Neural cell (in vitro differentiated cells): ENCODE data around the gene NCKAP5L. TPM values are rescaled to one million over a fixed set of nuclear protein-coding genes. Genes with fewer than 3 reads are reported as not detected.

ENCODE experiments used
- H2AFZ ChIP-seq: fragments of 200-600, 300-800 bp; sonication (generic), shearing (Covaris generic); 2 replicates; pipeline ENCODE4 v1.6.0; 2014; ENCODE audit warnings: low read depth, mild to moderate bottlenecking, antibody characterized with exemption, low read length, moderate library complexity
- H3F3A ChIP-seq: fragments of 200-600 bp; shearing (Covaris generic); 2 replicates; pipeline ENCODE4 v1.6.1; 2016; ENCODE audit warnings: mild to moderate bottlenecking, moderate library complexity, mixed read lengths, antibody characterized with exemption, low read length; ENCODE audit not compliant: insufficient read depth, poor library complexity, severe bottlenecking
- H3K27ac ChIP-seq: fragments of 200-600, 300-800 bp; sonication (generic), shearing (Covaris generic); 2 replicates; pipeline ENCODE4 v1.5.1; 2014; ENCODE audit warnings: mild to moderate bottlenecking, low read length, moderate library complexity
- H3K27me3 ChIP-seq: fragments of 300-800, 200-600 bp; sonication (generic), shearing (Covaris generic); 2 replicates; pipeline ENCODE4 v1.6.0; 2014; ENCODE audit warnings: mild to moderate bottlenecking, low read depth, low read length, moderate library complexity; ENCODE audit not compliant: insufficient read depth
- H3K36me3 ChIP-seq: fragments of 300-800, 200-600 bp; sonication (generic), shearing (Covaris generic); 2 replicates; pipeline ENCODE4 v1.5.1; 2014; ENCODE audit warnings: mild to moderate bottlenecking, antibody characterized with exemption, low read length, moderate library complexity; ENCODE audit not compliant: insufficient read depth
- H3K4me2 ChIP-seq: fragments of 300-800, 200-600 bp; sonication (generic), shearing (Covaris generic); 2 replicates; pipeline ENCODE4 v1.6.0; 2014; ENCODE audit warnings: mild to moderate bottlenecking, low read length
- H3K4me3 ChIP-seq: fragments of 300-800, 200-600 bp; sonication (generic), shearing (Covaris generic); 2 replicates; pipeline ENCODE4 v1.5.1; 2014; ENCODE audit warnings: mild to moderate bottlenecking, low read length, moderate library complexity
- H3K79me2 ChIP-seq: fragments of 200-600 bp; shearing (Covaris generic); replicated peaks from 2 replicates; pipeline ENCODE4 v1.6.0; 2014; ENCODE audit warnings: mild to moderate bottlenecking, low read length, moderate library complexity; ENCODE audit not compliant: insufficient read depth
- H3K9ac ChIP-seq: fragments of 300-800, 200-600 bp; sonication (generic), shearing (Covaris generic); 2 replicates; pipeline ENCODE4 v1.6.1; 2016; ENCODE audit warnings: mild to moderate bottlenecking, low read length, mixed read lengths
- H3K9me2 ChIP-seq: fragments of 200-600 bp; shearing (Covaris generic); 2 replicates; pipeline ENCODE4 v1.6.1; 2016; ENCODE audit warnings: mild to moderate bottlenecking, low read length, mixed read lengths; ENCODE audit not compliant: insufficient read depth
- H3K9me3 ChIP-seq: fragments of 200-600, 300-800 bp; sonication (generic), shearing (Covaris generic); 2 replicates; pipeline ENCODE4 v1.6.1; 2016; ENCODE audit warnings: mild to moderate bottlenecking, mixed run types, low read length, moderate library complexity, mixed read lengths
- H4K20me1 ChIP-seq: fragments of 200-600 bp; shearing (Covaris generic); 2 replicates; pipeline ENCODE4 v1.6.1; 2016; ENCODE audit warnings: mild to moderate bottlenecking, mixed run types; ENCODE audit not compliant: insufficient read depth
- EP300 ChIP-seq: fragments of 450-650 bp; conservative IDR thresholded peaks from 2 replicates; pipeline ENCODE4 v1.6.1; 2014; ENCODE audit warnings: antibody characterized with exemption, mild to moderate bottlenecking, moderate library complexity; ENCODE audit not compliant: poor library complexity, severe bottlenecking
- EZH2 ChIP-seq: fragments of 200-600, 300-800 bp; shearing (Covaris generic), sonication (generic); IDR thresholded peaks from 2 replicates; pipeline ENCODE4 v1.6.1; 2014; ENCODE audit warnings: antibody characterized with exemption, low read length, borderline replicate concordance, mild to moderate bottlenecking; ENCODE audit not compliant: insufficient read depth, poor library complexity, severe bottlenecking
- MXI1 ChIP-seq: fragments of 450-650 bp; conservative IDR thresholded peaks from 2 replicates; pipeline ENCODE4 v1.6.1; 2014; ENCODE audit warnings: antibody characterized with exemption, mild to moderate bottlenecking; ENCODE audit not compliant: poor library complexity, severe bottlenecking
- POLR2AphosphoS5 ChIP-seq: IDR thresholded peaks from 2 replicates; pipeline ENCODE4 v1.6.1; 2012
- RAD21 ChIP-seq: fragments of 450-650 bp; conservative IDR thresholded peaks from 2 replicates; pipeline ENCODE4 v1.6.1; 2014; ENCODE audit warnings: antibody characterized with exemption, mild to moderate bottlenecking, moderate library complexity
- TAF1 ChIP-seq: IDR thresholded peaks from 2 replicates; pipeline ENCODE4 v1.6.1; 2012; ENCODE audit warnings: low read depth
- polyA plus RNA-seq: library from polyadenylated mRNA; depleted of rRNA; stranded (reverse); fragments of >200 nt; gene quantifications from 2 replicates; pipeline ENCODE4 v1.2.3, GENCODE V29; 2014
- TF ChIP-seq, protein P1 (sequence below): IDR thresholded peaks from 2 replicates; pipeline ENCODE4 v1.6.1; 2012; ENCODE audit warnings: borderline replicate concordance
- TF ChIP-seq, protein P2 (sequence below): fragments of 450-650 bp; IDR thresholded peaks from 2 replicates; pipeline ENCODE4 v1.5.1; 2014; ENCODE audit warnings: antibody characterized with exemption, mild to moderate bottlenecking, moderate library complexity; ENCODE audit not compliant: poor library complexity, severe bottlenecking

NCKAP5L gene
- polyA plus RNA-seq, 1 donor from 2014 or later, result 6.2 TPM

DNA sequence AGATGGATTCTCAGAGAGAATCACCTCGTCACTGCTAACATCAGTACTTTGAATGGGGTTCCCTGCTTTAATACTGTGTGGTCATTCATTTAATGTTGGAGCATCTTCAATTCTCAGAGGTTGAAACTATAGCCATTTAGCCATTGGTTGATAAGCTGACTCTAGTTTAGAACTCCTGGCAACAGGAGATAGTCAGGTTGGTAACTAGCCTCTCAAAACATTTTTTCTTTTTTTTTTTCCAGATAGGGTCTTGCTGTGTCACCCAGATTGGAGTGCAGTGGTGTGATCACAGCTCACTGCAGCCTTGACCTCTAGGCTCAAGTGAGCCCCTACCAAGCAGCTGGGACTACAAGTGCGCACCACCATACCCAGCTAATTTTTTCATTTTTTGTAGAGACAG lies 3.5 kb upstream of the NCKAP5L start:
- Histone ChIP-seq H3K36me3 (no peaks in the 10 kb centered on the region), H3K79me2 (peaks cover 7% of the 10 kb centered on the region), H3K9me2 (no peaks in the 10 kb centered on the region), H3F3A (no peaks in the 10 kb centered on the region), H3K4me3 (no peak overlapping the region), H3K4me2 (no peak overlapping the region), H3K9me3 (no peaks in the 10 kb centered on the region), H2AFZ (no peak overlapping the region), H3K27me3 (no peaks in the 10 kb centered on the region), H4K20me1 (no peaks in the 10 kb centered on the region), H3K9ac (no peak overlapping the region), H3K27ac (no peak overlapping the region)
- TF ChIP-seq RAD21, result no peak
- TF ChIP-seq, protein P1, sequence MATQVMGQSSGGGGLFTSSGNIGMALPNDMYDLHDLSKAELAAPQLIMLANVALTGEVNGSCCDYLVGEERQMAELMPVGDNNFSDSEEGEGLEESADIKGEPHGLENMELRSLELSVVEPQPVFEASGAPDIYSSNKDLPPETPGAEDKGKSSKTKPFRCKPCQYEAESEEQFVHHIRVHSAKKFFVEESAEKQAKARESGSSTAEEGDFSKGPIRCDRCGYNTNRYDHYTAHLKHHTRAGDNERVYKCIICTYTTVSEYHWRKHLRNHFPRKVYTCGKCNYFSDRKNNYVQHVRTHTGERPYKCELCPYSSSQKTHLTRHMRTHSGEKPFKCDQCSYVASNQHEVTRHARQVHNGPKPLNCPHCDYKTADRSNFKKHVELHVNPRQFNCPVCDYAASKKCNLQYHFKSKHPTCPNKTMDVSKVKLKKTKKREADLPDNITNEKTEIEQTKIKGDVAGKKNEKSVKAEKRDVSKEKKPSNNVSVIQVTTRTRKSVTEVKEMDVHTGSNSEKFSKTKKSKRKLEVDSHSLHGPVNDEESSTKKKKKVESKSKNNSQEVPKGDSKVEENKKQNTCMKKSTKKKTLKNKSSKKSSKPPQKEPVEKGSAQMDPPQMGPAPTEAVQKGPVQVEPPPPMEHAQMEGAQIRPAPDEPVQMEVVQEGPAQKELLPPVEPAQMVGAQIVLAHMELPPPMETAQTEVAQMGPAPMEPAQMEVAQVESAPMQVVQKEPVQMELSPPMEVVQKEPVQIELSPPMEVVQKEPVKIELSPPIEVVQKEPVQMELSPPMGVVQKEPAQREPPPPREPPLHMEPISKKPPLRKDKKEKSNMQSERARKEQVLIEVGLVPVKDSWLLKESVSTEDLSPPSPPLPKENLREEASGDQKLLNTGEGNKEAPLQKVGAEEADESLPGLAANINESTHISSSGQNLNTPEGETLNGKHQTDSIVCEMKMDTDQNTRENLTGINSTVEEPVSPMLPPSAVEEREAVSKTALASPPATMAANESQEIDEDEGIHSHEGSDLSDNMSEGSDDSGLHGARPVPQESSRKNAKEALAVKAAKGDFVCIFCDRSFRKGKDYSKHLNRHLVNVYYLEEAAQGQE, result no peak
- no peak for TF ChIP-seq MXI1
- no peak for TF ChIP-seq EP300
- no peak for TF ChIP-seq EZH2
- TF ChIP-seq TAF1, result no peak
- TF ChIP-seq, protein P2, sequence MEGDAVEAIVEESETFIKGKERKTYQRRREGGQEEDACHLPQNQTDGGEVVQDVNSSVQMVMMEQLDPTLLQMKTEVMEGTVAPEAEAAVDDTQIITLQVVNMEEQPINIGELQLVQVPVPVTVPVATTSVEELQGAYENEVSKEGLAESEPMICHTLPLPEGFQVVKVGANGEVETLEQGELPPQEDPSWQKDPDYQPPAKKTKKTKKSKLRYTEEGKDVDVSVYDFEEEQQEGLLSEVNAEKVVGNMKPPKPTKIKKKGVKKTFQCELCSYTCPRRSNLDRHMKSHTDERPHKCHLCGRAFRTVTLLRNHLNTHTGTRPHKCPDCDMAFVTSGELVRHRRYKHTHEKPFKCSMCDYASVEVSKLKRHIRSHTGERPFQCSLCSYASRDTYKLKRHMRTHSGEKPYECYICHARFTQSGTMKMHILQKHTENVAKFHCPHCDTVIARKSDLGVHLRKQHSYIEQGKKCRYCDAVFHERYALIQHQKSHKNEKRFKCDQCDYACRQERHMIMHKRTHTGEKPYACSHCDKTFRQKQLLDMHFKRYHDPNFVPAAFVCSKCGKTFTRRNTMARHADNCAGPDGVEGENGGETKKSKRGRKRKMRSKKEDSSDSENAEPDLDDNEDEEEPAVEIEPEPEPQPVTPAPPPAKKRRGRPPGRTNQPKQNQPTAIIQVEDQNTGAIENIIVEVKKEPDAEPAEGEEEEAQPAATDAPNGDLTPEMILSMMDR, result no peak

DNA sequence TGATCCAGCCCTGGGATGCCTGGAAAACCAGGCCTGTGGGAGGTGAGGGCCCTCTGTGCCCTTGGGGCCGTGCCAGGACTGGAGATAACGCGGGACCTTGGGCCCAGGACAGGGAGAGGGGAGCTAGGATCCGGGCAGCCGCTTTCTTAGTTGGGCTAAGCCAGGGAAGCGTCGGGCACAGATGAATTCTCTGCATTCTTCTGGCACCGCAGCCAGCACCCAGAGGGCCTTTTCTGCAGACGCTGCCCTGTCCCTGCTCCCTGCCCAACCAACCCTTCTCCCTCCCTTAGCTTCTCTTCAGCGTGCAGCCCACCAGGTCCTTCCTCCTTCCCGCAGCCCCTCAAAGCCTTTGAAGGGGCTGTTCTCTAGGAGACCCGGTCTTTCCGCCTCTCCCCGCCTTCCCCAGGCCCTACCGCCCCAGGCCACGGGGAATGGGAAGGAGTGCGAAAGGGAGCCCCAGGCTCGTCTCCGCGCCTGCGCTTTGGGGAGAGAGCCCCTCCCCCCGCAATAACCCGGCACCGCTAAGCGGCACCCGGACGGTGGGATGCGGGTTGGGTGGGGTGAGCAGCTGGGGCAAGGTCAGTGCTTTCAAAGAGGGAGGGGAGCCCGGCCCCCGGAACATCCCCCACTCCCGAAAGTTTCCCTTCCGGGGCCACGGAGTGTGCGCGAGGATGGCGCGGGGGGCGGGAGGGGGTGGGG lies 663 bp downstream of the NCKAP5L start:
- Histone ChIP-seq H3K36me3 (no peaks in the 10 kb centered on the region), H3K27me3 (no peaks in the 10 kb centered on the region), H3K9ac (peak overlapping the region; percentile 90), H4K20me1 (no peaks in the 10 kb centered on the region), H2AFZ (peak overlapping the region; percentile 51), H3K9me2 (no peaks in the 10 kb centered on the region), H3K4me3 (peak overlapping the region; percentile 95), H3K79me2 (peaks cover 32% of the 10 kb centered on the region), H3K4me2 (peak overlapping the region; percentile 92), H3F3A (no peaks in the 10 kb centered on the region), H3K27ac (peak overlapping the region; percentile 78), H3K9me3 (no peaks in the 10 kb centered on the region)
- TF ChIP-seq, protein P1, result no peak
- TF ChIP-seq MXI1, result peak; percentile 52
- peak; percentile 36 for TF ChIP-seq POLR2AphosphoS5
- no peak for TF ChIP-seq EP300
